ENCODE measurements around the gene ZSCAN31.
A peak's percentile ranks its signal among the peaks of the same experiment; 100 is the strongest.

The ZSCAN31 gene

DNA sequence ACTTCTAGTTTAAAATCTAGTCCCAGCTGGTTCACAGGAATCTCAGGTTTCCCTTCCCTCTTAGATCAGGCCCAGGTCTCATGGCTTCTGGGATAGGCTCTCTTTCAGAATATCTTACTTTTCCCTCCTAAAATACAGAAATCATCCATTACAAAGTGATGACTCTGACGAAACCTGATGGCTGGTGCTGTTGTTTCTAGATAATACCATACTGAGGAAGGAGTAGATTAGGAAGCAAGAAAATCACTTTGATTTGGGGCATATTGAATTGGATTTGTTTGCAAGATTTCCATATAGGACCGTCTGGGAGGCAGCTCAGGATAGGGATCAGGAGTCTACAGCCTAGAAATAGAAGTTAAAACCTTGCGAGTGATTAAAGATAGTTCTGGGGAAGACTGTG lies 17.4 kb upstream of the ZSCAN31 start:
- no peak for DNase-seq (ENCODE audit: low spot score)

DNA sequence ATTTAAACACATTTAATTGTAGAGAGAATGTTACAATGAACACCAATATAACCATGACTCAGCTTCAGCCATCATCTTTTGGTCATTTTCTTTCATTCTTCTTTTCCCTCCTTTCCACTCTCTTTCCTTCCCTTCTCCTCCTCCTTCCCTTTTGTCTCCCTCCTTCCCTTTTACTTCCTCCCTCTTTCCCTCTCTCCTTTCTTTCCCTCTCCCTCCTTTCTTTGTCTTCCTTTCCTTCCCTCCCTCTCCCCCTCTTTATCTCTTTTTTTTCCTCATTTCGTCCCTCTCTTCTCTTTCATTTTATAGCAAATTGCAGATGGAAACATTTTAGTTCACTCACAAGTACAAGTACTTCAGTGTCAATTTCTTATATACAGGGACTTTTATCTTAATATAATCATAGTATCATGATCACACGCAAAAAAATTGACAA lies 15.6 kb upstream of the ZSCAN31 start:
- DNase-seq (ENCODE audit: low spot score) = no peak

DNA sequence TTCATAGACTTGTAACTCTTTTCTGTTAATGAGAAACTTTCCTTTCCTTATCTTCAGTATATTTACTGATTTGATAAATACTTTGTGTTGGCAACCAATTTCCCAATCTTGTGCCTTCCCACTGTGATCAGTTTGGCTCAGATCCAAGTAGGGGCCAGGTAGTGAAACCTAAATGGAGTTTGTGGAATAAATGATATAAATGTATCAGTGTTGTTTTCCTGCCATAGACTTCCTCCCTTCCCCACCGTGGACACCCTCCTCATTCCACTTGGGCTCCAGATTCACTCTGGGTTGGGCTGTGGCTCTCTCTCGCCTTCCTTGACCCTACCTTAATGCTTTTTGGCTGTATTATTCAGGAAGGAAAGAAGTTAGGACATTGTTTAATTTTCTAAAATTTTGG lies 15.1 kb upstream of the ZSCAN31 start:
- DNase-seq (ENCODE audit: low spot score) = no peak

DNA sequence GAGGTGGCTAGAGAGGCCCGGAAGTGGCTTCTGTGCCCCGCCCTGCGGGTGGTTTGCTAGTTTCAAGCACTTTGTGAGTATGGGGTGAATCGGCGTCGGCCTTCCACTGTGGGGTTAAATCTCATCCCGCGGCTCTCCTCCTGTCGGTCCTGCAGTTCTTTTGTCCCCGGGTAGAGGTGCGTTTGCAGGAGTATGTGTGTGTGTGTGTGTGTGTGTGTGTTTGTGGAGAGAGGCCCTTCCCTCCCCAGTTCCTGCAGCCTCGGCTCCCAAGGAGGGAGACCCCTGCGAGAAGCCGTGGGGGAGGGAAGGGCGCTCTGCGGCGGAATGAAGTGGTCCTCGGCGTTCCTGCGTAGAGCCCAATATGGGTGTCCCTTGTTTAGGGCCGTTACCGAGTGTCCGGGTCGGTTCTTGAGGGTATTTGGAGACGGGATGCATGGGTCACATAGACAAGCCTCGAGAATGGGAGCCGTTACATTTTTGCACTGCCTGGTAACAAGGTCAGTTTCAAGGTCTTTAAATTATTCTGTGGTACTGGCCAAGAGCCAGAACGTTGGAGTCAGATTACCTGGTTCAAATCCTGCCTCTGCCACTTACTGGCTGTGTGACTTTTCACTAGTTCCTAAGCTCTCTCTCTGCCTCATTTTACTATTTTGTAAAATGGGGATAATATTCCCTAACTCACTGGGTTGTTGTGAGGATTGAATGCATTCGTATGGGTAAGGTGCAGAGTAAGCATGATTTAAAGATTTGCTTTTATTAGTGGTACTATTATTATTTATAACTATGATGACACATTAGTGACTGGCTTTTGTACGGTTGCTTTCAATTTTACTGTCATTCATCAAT lies 14.2 kb upstream of the ZSCAN31 start, which contains the start of gene ZKSCAN3:
Gene ZKSCAN3 (plus strand): TSS at position 56 of the 846 bp plus-strand sequence. CDS start 9,640 bp downstream, outside the sequence.
- DNase-seq (ENCODE audit: low spot score) = peak; percentile 71

DNA sequence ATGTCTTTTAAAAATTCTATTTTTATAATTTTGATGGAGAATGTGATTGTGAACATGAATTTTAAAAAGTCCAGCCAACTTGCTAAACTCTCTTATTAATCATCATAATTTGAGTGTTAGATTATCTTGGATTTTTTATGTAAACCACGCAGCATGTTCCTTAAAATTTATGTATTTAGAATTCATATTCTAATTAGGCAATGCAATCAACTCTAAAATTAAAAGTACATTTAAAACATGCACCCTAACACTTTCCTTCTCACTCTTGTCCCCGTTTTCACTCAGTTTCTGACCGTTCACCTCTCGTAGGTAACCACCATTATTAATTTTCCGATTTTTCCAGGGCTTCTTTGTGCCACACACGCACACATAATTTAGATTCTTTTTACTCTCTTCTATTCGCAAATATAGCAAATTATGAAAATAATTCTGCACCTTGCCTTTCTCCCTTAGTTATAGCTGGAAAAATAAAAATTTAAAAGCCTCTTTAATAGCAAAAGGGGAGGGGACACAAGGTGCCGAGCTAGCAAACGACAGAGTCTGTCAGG lies 13.5 kb upstream of the ZSCAN31 start:
- no peak for DNase-seq (ENCODE audit: low spot score)

DNA sequence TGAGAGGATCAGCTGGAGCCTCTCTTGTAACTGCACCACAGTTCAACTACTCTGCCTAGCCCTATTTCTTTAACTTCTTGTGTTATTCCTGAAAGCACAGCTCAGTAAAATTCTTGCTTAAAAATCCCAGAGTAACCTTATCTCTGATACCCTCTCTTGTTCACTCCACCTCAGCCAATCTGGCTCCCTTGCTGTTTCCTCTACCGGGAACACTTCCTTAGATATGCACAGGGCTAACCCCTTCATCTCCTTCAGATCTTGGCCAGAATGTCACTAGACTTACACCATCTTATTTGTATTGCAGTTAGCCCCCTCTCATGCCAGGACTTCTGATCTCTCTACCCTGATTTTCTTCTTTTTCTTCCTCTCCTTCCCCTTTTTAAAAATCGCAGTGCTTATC lies 11.2 kb upstream of the ZSCAN31 start:
- DNase-seq (ENCODE audit: low spot score) = no peak

DNA sequence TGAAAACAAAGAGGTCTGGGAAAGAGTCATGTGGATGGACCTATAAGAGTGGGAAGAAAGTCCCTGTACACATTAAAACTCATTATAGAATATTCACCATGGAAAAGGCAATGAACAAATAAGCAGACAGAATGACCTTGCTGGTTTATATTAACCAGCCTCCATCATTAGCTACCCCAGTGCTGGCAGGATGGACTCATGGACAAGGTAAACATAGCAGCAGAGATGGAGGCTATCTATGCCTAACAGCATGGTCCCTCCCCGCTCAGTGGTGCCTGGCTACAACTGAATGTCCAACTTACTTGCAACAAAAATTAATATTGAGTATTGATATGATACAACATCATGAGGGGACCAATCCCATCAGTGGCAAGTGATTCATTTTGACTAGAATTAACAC lies 9.3 kb upstream of the ZSCAN31 start:
- DNase-seq (ENCODE audit: low spot score) = no peak

DNA sequence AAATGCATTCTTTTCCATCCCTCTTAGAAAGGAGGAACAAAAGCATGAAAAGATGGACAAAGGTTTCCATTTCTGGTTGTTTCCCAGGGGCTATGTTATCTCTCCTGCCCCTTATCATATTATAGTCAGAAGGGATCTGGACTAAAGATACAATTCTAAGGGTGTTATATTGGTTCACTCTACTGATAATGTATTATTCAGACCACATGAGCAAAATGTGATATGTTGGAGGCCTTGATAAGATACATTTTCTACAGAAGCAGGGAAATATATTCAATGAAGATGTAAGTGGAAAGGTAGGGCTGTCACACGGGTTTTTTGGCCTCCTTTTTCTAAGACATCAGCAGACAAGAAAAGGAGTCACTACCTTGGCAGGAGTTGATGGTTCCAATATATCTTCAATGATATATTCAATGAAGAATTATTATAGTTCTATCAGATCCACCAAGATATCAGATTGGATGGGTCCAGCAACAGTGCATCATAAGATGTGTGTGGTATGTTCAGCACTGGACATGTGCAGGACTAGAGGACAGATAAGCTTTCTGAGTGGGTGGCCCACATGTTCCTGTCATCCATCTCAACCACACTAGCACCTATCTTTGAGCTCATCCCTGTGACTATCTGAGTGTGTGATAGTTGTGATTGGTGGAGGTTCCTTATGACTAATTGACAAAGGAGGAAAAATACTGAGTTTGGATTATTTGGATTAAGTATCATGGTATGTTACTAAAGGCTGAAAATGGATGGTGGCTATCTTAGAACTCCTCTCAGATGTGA lies 8.1 kb upstream of the ZSCAN31 start:
- no peak for DNase-seq (ENCODE audit: low spot score)

DNA sequence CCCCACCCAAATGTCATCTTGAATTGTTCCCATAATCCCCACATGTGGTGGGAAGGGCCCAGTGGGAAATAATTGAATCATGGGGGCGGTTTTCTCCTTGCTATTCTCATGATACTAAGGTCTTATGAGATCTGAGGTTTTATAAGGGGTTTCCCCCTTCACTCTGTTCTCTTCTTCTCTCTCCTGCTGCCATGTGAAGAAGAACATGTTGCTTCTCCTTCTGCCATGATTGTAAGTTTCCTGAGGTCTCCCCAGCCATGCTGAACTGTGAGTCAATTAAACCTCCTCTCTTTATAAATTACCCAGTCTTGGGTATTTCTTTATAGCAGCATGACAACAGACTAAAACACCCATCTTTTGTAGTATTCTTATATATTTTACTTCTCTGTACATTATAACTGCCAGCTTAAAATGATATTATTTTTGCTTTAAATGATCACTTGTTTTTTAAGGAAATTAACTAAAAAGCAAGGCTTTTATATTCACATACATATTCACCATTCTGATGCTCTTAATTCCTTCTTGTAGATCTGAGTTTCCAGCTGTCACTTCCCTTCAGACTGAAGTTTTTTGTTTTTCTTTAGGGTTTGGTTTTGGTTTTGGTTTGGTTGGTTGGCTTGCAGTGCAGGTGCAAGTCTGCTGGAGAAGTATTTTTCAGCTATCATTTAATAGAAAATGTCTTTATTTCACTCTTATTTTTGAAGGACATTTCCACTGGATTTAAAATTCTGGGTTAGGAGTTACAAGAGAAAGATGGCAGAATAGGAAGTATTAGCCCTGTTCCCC lies 4.6 kb upstream of the ZSCAN31 start:
- DNase-seq (ENCODE audit: low spot score) = no peak

DNA sequence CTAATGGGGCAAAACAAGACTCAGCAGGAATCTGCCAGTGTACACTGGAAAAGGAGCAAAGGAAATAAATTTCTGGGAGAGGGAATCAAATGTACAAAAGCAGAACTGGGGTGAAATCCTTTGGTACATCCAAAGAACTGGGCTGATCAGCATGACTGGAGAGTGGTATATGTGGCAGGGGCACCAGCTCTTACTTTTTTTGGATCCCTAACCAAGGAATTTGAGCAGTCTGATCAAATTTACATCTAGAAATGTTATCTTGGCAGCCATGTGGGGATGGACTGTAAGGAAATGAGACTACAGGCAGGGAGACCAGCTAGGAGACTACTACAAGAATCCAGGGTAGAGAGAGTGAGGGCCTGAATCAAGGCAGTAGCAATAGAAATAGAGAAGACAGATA lies 1.2 kb upstream of the ZSCAN31 start:
- DNase-seq (ENCODE audit: low spot score) = no peak

DNA sequence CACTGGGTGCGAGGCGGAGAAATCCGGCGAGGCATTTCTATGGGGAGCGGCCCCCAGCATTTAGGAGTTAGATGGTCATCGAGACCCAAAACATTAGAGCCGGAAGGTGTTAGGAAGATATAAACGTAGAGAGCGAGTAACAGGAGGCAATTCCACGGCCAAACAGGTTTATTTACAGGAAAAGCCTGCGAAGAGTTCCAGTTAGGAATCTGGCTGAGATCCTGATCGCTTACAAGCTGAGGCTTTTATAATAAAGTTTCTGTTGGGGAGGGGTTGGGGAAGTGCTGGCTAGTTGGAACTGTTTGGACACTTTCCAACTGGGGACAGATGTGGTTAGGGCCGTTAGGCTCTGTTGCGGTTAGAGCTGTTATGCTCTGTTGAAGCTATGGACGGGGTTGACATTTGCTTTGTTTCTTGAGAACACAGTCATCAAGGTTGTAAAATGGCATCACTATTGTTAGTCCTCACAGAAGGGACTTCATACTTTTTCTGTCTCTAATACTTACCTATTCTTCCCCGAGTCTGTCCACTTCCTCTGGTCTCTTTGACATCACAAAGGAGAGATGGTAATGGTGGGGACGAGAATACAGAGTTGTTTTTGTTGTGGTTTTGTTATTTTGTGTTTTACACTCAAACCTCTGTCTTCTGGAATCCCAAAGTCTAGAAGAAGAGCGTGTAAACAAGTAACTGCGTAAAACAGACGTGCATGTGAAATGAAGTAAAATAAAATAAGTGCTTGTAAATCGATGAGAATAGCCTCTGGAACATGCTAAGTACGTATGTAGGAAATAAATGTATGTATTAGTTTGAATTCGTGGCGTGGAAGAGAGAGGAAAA lies 554 bp upstream of the ZSCAN31 start:
- no peak for DNase-seq (ENCODE audit: low spot score)

DNA sequence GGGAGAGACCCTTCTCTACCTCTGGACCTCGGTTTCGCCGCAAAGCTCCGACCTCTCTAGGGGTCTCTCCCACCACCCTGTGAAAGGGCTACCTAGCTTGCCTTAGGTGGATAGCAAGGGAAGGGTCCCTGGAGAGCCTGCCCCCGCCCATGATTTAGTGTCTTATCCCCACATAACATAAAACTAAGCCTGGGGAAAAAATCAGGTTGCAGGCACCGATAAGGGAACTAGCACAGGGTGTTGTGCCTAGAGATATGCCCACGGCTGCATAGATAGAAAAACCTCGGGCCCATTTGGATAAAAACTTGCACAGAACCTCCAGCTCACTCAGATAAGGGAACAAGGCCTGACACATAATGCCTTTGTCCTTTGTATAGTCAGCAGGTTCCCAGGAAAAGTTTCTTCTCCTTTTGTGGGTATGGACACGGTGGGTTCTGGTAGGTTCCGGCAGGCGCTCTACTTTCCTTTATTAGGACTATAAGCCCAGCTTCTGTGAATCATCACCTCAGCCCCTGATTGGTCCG lies 846 bp downstream of the ZSCAN31 start:
- no peak for DNase-seq (ENCODE audit: low spot score)

DNA sequence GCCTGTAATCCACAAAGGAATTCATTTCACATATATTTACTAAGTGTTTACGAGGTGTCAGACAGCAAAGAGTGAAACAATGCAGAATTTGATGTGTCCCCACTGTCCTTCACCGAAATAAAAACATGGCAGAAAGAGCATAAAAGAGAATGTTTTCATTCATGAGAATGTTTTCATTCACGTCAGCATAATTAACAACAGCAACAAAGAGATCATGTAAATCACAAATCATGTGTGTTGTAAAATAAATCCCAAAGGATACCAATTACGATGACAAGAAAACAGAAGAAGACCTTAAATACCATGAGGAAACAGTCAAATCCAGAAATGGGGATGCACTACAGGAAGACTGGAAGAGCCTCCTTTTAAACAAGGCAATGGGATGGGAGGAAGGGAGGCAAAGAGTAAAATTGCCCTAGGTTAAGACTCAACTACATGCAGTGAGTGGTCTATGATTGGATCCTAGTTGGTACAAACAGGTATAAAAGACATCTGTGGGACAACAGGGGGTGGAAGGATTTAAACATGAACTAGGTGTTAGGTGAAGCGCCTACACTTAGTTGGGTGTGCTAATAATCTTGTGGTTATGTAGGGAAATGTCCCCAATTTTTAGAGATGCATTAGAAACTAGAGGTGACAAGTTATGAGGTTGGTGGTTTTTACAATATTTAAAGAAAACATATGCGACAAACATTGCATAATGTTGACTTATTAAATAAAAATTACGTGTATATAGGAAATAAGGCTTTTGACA lies 1.5 kb downstream of the ZSCAN31 start:
- DNase-seq (ENCODE audit: low spot score) = no peak

DNA sequence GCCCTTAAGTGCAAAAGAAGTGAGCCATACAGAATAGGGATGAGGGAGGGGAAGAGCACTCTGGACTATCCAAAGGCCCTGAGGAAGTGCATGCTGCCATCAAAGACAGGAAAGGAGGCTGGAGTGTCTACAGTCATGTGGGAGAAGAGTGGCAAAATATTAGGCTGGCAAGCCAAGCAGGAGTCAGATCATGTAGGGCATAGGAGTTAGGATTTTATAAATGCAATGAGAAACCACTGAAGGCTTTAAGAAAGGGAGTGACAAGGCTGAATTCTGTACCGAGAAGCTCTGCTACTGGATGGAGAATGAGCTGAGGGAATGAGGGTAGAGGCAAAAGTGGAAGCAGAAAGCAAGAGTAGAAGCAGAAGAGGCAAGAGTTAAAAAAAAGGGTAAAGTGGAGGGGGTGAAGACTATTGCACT lies 2.3 kb downstream of the ZSCAN31 start:
- DNase-seq (ENCODE audit: low spot score) = no peak

DNA sequence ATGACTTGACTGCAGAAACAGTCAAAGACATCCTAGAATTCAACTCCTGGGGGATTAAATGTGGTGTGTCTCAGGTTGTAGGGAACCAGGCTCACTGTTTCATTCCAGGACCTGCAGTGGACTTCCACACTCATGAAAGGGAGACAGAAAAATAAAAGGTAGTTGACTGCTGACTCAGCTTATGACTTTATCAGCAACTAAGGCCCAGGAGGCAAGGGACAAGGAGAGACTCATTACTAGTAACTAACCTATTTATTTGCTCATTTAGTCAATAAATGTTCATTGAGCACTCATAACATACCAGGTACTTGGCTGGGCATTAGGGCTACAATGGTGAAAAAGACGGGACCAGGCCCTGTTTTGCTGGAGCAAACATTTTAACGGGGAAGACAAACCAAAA lies 2.9 kb downstream of the ZSCAN31 start:
- no peak for DNase-seq (ENCODE audit: low spot score)

DNA sequence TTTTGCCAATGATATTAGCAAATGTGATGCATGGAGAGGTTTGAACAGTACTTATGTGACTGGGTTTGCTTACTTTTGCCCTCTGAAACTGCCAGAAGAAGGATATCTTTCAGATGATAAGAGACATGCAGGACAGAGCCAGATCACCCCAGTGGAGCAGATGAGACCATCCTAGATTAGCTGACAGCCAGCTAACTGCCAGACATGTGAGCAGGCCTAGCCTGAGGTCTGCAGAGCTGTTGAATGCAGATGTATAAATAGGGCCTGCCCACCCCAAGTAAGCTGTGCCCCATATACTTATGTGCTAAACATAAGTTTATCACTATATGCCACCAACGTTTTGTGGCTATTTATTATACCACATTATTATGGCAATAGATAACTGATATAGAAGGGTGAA lies 5.9 kb downstream of the ZSCAN31 start:
- DNase-seq (ENCODE audit: low spot score) = no peak

DNA sequence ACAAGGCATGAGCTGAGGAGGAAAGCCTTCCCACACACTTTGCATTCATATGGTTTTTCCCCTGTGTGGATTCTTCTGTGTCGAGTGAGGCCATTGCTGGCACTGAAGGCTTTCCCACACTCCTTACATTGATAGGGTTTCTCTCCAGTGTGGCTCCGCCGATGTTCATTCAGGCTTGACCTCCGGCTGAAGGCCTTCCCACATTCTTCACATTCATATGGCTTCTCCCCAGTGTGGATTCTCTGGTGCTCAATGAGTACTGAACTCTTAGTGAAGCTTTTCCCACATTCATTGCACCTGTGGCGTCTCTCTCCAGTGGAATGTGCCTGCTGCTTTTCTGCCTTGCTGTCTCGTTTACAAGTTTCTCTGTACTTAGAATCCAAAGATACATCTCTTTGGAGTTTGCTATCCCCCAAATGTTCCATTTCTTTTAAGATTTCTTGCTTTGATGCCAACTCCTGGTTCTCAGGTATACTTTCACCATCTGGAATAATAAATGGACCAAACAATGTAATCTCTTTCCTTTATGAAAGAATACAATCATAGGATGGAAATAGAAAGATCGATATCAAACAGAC lies 9.5 kb downstream of the ZSCAN31 start:
- DNase-seq (ENCODE audit: low spot score) = no peak

DNA sequence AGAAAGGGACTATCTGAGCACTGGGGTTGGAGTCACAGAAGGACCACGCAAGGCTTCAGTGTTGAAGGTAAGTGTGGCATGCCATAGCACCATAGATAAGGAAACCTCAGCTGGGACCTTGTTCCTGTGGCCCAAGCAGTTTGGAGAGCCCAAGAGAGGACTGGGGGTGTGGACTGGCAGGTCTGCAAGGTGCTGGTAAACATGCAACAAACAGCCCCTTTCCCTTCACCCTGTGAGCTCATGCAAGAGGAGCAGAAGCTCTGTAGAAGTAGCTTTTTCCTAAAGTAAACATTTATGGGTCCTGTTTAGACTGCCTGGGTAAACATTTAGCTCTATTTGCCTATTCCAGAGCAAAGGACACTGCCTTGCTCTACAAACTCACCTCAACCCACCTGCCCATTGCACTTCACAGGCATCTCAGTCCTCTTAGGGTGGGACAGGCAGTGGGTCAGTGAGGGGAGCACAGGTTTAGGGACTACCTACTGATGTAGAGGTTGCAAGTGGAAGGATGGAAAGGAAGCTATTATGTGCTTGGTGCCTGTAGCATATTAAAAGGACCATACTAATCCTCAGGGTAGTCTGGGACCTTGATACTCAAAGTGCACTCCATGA lies 12.0 kb downstream of the ZSCAN31 start:
- no peak for DNase-seq (ENCODE audit: low spot score)

DNA sequence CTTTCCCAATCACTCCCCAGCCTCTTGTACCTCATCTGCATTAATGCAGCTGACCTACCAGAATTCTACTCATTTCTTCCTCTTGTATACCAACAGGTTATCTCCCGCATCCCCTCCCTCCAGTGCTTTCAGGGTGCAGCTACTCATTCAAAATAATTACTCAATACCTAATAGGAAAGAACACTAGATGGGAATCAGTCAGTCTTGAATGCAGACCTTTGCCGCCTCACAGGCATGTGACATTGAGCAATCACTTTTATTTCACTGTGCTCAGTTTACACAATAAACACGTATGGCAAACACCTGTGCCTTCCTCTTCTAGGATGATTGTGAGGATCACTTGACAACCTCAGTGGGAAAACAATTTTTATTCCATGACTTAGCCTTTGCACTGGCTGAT lies 13.3 kb downstream of the ZSCAN31 start:
- no peak for DNase-seq (ENCODE audit: low spot score)

Measured in germinal center (tissue), 1 donor.